Measurements from ENCODE around the gene TTC28. TPM values are rescaled to one million over a fixed set of nuclear protein-coding genes. Genes with fewer than 3 reads are reported as not detected.

Gene TTC28
- polyA plus RNA-seq, 1 donor from 2014 or later: 14.8 TPM

DNA sequence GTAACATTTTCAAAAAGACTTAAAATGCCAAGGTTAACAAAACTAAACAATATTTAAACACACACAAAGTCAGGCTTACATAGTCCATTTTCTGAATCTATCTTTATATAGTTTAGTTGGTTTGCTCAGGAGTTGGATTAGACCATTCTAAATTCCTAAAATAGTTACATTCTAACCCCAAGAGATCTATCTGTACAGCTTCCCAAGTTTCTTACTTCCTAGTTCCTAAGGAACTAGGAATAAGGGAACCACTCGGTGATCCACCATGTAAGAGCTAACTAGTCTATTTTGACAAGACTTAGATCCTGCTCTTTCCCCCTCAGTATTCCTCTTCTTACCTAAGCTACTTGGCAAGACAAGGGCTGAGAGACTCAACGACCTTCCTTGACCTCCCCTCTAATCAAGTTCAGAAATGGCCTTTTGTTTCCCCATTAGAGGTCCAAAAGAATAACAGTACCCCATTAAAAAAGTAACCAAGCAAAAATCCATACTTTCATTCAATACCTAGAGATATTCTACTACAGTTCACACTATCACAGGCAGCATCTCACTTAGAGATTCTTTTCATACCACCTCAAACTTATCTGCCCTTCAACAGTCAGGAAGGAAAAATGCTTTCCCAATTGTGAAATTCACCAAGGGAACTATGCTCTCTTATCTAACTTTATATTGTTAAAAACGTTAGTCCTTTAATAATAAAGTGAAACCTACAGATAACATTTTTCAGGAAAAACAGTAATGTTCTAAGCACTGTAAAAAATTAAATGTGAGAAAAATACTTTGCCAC is 253.1 kb downstream of the TTC28 start:
- no peaks in the 10 kb centered on the region for H4K20me1 ChIP-seq (ENCODE audit: insufficient read depth)
- peaks cover 42% of the 10 kb centered on the region for H3K79me2 ChIP-seq (replicated peaks; ENCODE audit: insufficient read depth, low read length)
- H3K4me2 ChIP-seq (ENCODE audit: low read length): no peak overlapping the region
- H3K4me3 ChIP-seq (ENCODE audit: low read length): no peak overlapping the region
- no peaks in the 10 kb centered on the region for H3K36me3 ChIP-seq (ENCODE audit: insufficient read depth, low read length)
- no peaks in the 10 kb centered on the region for H3K9me3 ChIP-seq (ENCODE audit: low read length)
- H3K27me3 ChIP-seq (ENCODE audit: insufficient read depth, low read depth, low read length): no peaks in the 10 kb centered on the region
- no peaks in the 10 kb centered on the region for H3F3A ChIP-seq (ENCODE audit: insufficient read depth, low read length, poor library complexity, severe bottlenecking)
- no peak overlapping the region for H2AFZ ChIP-seq (ENCODE audit: low read depth, low read length)
- TF ChIP-seq, protein P1, sequence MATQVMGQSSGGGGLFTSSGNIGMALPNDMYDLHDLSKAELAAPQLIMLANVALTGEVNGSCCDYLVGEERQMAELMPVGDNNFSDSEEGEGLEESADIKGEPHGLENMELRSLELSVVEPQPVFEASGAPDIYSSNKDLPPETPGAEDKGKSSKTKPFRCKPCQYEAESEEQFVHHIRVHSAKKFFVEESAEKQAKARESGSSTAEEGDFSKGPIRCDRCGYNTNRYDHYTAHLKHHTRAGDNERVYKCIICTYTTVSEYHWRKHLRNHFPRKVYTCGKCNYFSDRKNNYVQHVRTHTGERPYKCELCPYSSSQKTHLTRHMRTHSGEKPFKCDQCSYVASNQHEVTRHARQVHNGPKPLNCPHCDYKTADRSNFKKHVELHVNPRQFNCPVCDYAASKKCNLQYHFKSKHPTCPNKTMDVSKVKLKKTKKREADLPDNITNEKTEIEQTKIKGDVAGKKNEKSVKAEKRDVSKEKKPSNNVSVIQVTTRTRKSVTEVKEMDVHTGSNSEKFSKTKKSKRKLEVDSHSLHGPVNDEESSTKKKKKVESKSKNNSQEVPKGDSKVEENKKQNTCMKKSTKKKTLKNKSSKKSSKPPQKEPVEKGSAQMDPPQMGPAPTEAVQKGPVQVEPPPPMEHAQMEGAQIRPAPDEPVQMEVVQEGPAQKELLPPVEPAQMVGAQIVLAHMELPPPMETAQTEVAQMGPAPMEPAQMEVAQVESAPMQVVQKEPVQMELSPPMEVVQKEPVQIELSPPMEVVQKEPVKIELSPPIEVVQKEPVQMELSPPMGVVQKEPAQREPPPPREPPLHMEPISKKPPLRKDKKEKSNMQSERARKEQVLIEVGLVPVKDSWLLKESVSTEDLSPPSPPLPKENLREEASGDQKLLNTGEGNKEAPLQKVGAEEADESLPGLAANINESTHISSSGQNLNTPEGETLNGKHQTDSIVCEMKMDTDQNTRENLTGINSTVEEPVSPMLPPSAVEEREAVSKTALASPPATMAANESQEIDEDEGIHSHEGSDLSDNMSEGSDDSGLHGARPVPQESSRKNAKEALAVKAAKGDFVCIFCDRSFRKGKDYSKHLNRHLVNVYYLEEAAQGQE (IDR thresholded peaks at IDR 0.05; ENCODE audit: borderline replicate concordance): no peak
- TF ChIP-seq EP300 (conservative IDR thresholded peaks at IDR 0.05; ENCODE audit: poor library complexity, severe bottlenecking): no peak
- no peak for TF ChIP-seq POLR2AphosphoS5 (IDR thresholded peaks at IDR 0.05)
- TF ChIP-seq RAD21 (conservative IDR thresholded peaks at IDR 0.05): no peak
- no peak for TF ChIP-seq EZH2 (IDR thresholded peaks at IDR 0.05; ENCODE audit: borderline replicate concordance, insufficient read depth, low read length, poor library complexity, severe bottlenecking)
- no peak for TF ChIP-seq SMC3 (conservative IDR thresholded peaks at IDR 0.05; ENCODE audit: poor library complexity)
- no peak for TF ChIP-seq MXI1 (conservative IDR thresholded peaks at IDR 0.05; ENCODE audit: poor library complexity, severe bottlenecking)
- TF ChIP-seq, protein P2, sequence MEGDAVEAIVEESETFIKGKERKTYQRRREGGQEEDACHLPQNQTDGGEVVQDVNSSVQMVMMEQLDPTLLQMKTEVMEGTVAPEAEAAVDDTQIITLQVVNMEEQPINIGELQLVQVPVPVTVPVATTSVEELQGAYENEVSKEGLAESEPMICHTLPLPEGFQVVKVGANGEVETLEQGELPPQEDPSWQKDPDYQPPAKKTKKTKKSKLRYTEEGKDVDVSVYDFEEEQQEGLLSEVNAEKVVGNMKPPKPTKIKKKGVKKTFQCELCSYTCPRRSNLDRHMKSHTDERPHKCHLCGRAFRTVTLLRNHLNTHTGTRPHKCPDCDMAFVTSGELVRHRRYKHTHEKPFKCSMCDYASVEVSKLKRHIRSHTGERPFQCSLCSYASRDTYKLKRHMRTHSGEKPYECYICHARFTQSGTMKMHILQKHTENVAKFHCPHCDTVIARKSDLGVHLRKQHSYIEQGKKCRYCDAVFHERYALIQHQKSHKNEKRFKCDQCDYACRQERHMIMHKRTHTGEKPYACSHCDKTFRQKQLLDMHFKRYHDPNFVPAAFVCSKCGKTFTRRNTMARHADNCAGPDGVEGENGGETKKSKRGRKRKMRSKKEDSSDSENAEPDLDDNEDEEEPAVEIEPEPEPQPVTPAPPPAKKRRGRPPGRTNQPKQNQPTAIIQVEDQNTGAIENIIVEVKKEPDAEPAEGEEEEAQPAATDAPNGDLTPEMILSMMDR (IDR thresholded peaks at IDR 0.05; ENCODE audit: poor library complexity, severe bottlenecking): no peak
- TF ChIP-seq TAF1 (IDR thresholded peaks at IDR 0.05; ENCODE audit: low read depth): no peak
- H3K9me2 ChIP-seq (ENCODE audit: insufficient read depth, low read length): no peaks in the 10 kb centered on the region
- no peak overlapping the region for H3K27ac ChIP-seq (ENCODE audit: low read length)
- no peak overlapping the region for H3K9ac ChIP-seq (ENCODE audit: low read length)

DNA sequence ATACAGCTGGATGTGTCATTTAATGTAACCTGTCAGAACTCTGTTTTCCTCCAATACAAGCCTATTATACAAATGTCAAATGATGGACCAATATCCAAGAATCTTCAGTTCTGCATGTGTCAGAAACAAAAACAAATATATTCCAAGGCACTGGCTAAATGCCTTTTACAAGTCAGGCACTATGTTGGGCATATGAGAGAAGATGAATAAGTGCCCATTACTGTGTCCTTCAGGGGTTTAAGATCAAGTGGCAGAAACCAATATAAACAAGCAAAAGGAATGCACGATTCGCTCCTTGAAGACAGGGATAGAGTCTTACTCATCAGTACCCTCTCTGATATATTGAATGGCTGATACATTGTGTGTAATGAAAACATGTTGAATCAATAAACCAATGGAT is 254.4 kb downstream of the TTC28 start:
- Histone ChIP-seq H3K27ac (ENCODE audit: low read length) (no peak overlapping the region), H3K36me3 (ENCODE audit: insufficient read depth, low read length) (no peaks in the 10 kb centered on the region), H3K27me3 (ENCODE audit: insufficient read depth, low read depth, low read length) (no peaks in the 10 kb centered on the region), H3K9me3 (ENCODE audit: low read length) (no peaks in the 10 kb centered on the region), H3F3A (ENCODE audit: insufficient read depth, low read length, poor library complexity, severe bottlenecking) (no peaks in the 10 kb centered on the region), H4K20me1 (ENCODE audit: insufficient read depth) (no peaks in the 10 kb centered on the region), H3K79me2 (replicated peaks; ENCODE audit: insufficient read depth, low read length) (peaks cover 36% of the 10 kb centered on the region), H3K9ac (ENCODE audit: low read length) (no peak overlapping the region), H3K4me2 (ENCODE audit: low read length) (no peak overlapping the region), H3K4me3 (ENCODE audit: low read length) (no peak overlapping the region), H3K9me2 (ENCODE audit: insufficient read depth, low read length) (no peaks in the 10 kb centered on the region), H2AFZ (ENCODE audit: low read depth, low read length) (no peak overlapping the region)
- no peak for TF ChIP-seq RAD21 (conservative IDR thresholded peaks at IDR 0.05)
- TF ChIP-seq POLR2AphosphoS5 (IDR thresholded peaks at IDR 0.05): no peak
- TF ChIP-seq, protein P1 (IDR thresholded peaks at IDR 0.05; ENCODE audit: borderline replicate concordance): no peak
- TF ChIP-seq SMC3 (conservative IDR thresholded peaks at IDR 0.05; ENCODE audit: poor library complexity): no peak
- no peak for TF ChIP-seq TAF1 (IDR thresholded peaks at IDR 0.05; ENCODE audit: low read depth)
- TF ChIP-seq, protein P2 (IDR thresholded peaks at IDR 0.05; ENCODE audit: poor library complexity, severe bottlenecking): no peak
- TF ChIP-seq MXI1 (conservative IDR thresholded peaks at IDR 0.05; ENCODE audit: poor library complexity, severe bottlenecking): no peak
- no peak for TF ChIP-seq EZH2 (IDR thresholded peaks at IDR 0.05; ENCODE audit: borderline replicate concordance, insufficient read depth, low read length, poor library complexity, severe bottlenecking)
- no peak for TF ChIP-seq EP300 (conservative IDR thresholded peaks at IDR 0.05; ENCODE audit: poor library complexity, severe bottlenecking)

All from neural cell (in vitro differentiated cells).